Head of caudate nucleus (tissue), 42 donors: ENCODE data around the gene MIAT.
"Not testable (repeated sequence)": the region's sequence is repeated elsewhere in the genome, so short reads cannot be mapped to it uniquely, and the experiment has no call there.

ENCODE experiments used
- DNase-seq, 42 donors: peaks; one replicate each; pipeline versions ENCODE4 v3.0.0 to v3.0.0-alpha.2; 2020 to 2021; ENCODE audit warnings: mixed read lengths in 7 of 42
- intact Hi-C: fragments of 100-400 bp; cut with DNase I; formaldehyde crosslinking; loops from one replicate; pipeline ENCODE4 v1.15.0; 2022

The MIAT gene

GRCh38 chr22:26684168-26684567 is 26.8 kb downstream of the MIAT start:
- intact Hi-C loops, result no loop called here
- DNase-seq, result no peak

- intact Hi-C loops, result no loop called here
Observed at GRCh38 chr22:26685601-26686000, 28.2 kb downstream of the MIAT start.

GRCh38 chr22:26687439-26687838 is 30.1 kb downstream of the MIAT start:
- intact Hi-C loops, result no loop called here
- no peak for DNase-seq

More at GRCh38 chr22:26685601-26686000, 28.2 kb downstream of the MIAT start:
- DNase-seq, result no peak

GRCh38 chr22:26689513-26690301 is 32.3 kb downstream of the MIAT start:
- DNase-seq, result peak in 6 of 42 donors; percentile 15 to 52 (median 28)
- intact Hi-C loops, result no loop called here

- DNase-seq, result no peak
- intact Hi-C loops, result no loop called here
Observed at GRCh38 chr22:26690654-26691376, 33.4 kb downstream of the MIAT start.

- intact Hi-C loops, result no loop called here
- no peak for DNase-seq
Observed at GRCh38 chr22:26691377-26691716, 34.0 kb downstream of the MIAT start.

GRCh38 chr22:26692215-26692614 is 34.8 kb downstream of the MIAT start:
- DNase-seq, result no peak
- intact Hi-C loops, result no loop called here

GRCh38 chr22:26697151-26697550 is 39.8 kb downstream of the MIAT start:
- DNase-seq, result no peak
- intact Hi-C loops, result no loop called here

GRCh38 chr22:26700462-26700861 is 43.1 kb downstream of the MIAT start:
- intact Hi-C loops, result no loop called here
- DNase-seq, result no peak

- intact Hi-C loops, result no loop called here
- DNase-seq, result no peak
Observed at GRCh38 chr22:26700886-26701285, 43.5 kb downstream of the MIAT start.

GRCh38 chr22:26701323-26701722 is 43.9 kb downstream of the MIAT start:
- DNase-seq, result no peak
- intact Hi-C loops, result no loop called here

- no peak for DNase-seq
- intact Hi-C loops, result no loop called here
Observed at GRCh38 chr22:26702906-26703830, 45.8 kb downstream of the MIAT start.

GRCh38 chr22:26705379-26705778 is 48.0 kb downstream of the MIAT start:
- intact Hi-C loops, DNase-seq: not testable (repeated sequence)

GRCh38 chr22:26707090-26707489 is 49.7 kb downstream of the MIAT start:
- intact Hi-C loops, result no loop called here
- DNase-seq, result no peak

- peak in 3 of 42 donors; percentile 3 to 24 (median 11) for DNase-seq
- intact Hi-C loops, result no loop called here
Observed at GRCh38 chr22:26707581-26707980, 50.2 kb downstream of the MIAT start.

GRCh38 chr22:26708256-26709009 is 51.0 kb downstream of the MIAT start:
- intact Hi-C loops, result no loop called here
- no peak for DNase-seq

GRCh38 chr22:26709617-26710390 is 52.4 kb downstream of the MIAT start:
- no peak for DNase-seq
- intact Hi-C loops, result no loop called here
